Measurements from ENCODE around the gene CRNKL1. TPM values are rescaled to one million over a fixed set of nuclear protein-coding genes. Genes with fewer than 3 reads are reported as not detected.
"Not testable (repeated sequence)": the region's sequence is repeated elsewhere in the genome, so short reads cannot be mapped to it uniquely, and the experiment has no call there.

CRNKL1 gene
- polyA plus RNA-seq, 1 of the 3 experiments (the other 2 are of a cell fraction) = 7.6 TPM

GRCh38 chr20:20005342-20005741 lies 46.9 kb downstream of the CRNKL1 start:
- Histone ChIP-seq H3K27me3 (ENCODE audit: insufficient read depth) (no peaks in the 10 kb centered on the region), H3K36me3 (replicated peaks in 1 of 2; ENCODE audit: control insufficient read depth in 1 of 2, insufficient read depth in 2 of 2, low read length in 1 of 2) (peaks cover 0 to 3% of the 10 kb centered on the region in 2 experiments), H3K4me2 (no peak overlapping the region), H3K9ac (no peak overlapping the region), H3K79me2 (ENCODE audit: insufficient read depth) (0 out of 2 replicates have a peak, but pooled peaks cover 4% of the 10 kb centered on the region), H4K20me1 (ENCODE audit: insufficient read depth) (no peaks in the 10 kb centered on the region), H2AFZ (ENCODE audit: low read depth) (no peak overlapping the region), H3K27ac (ENCODE audit: low read depth in 2 of 2, low read length in 1 of 2) (no peak overlapping the region), H3F3A (replicated peaks; ENCODE audit: insufficient read depth) (peaks cover under 1% of the 10 kb centered on the region), H3K9me2 (no peaks in the 10 kb centered on the region), H3K9me3 (no peaks in the 10 kb centered on the region), H3K4me3 (ENCODE audit: low read depth in 2 of 2, low read length in 1 of 2) (no peak overlapping the region), H3K4me1 (ENCODE audit: control insufficient read depth in 1 of 2, insufficient read depth in 2 of 2, low read depth in 1 of 2, low read length in 1 of 2) (peaks cover 2 to 12% of the 10 kb centered on the region in 2 experiments; a peak in 2 of 4 replicates)
- no peak for TF ChIP-seq USF1 (IDR thresholded peaks at IDR 0.05; ENCODE audit: borderline replicate concordance, low read depth)
- no peak for TF ChIP-seq SMC3 (IDR thresholded peaks at IDR 0.05; ENCODE audit: low read depth, low read length)
- no peak for TF ChIP-seq MAX (IDR thresholded peaks at IDR 0.05; ENCODE audit: low read depth)
- no peak for TF ChIP-seq PBX3 (IDR thresholded peaks at IDR 0.05)
- TF ChIP-seq SIN3A (IDR thresholded peaks at IDR 0.05; ENCODE audit: borderline replicate concordance, low read depth, low read length) = no peak
- no peak for TF ChIP-seq MXI1 (IDR thresholded peaks at IDR 0.05; ENCODE audit: low read depth, low read length)
- TF ChIP-seq JUND (IDR thresholded peaks at IDR 0.05) = no peak
- no peak for TF ChIP-seq RXRA (IDR thresholded peaks at IDR 0.05; ENCODE audit: borderline replicate concordance, low read depth)
- TF ChIP-seq POLR2AphosphoS5 (IDR thresholded peaks at IDR 0.05; ENCODE audit: low read depth, low read length) = no peak
- TF ChIP-seq CHD2 (IDR thresholded peaks at IDR 0.05; ENCODE audit: low read length, partially characterized antibody) = no peak
- TF ChIP-seq EP300 (IDR thresholded peaks at IDR 0.05; ENCODE audit: borderline replicate concordance in 1 of 2, low read depth in 1 of 2, low read length in 1 of 2) = no peak
- no peak for TF ChIP-seq FOSL2 (IDR thresholded peaks at IDR 0.05; ENCODE audit: borderline replicate concordance, low read depth)
- TF ChIP-seq RAD21 (IDR thresholded peaks at IDR 0.05; ENCODE audit: low read length) = no peak
- TF ChIP-seq RCOR1 (IDR thresholded peaks at IDR 0.05; ENCODE audit: low read length) = no peak
- no peak for TF ChIP-seq MEF2A (IDR thresholded peaks at IDR 0.05; ENCODE audit: borderline replicate concordance, low read depth)
- TF ChIP-seq ELF1 (IDR thresholded peaks at IDR 0.05) = no peak
- TF ChIP-seq RFX5 (IDR thresholded peaks at IDR 0.05; ENCODE audit: low read length) = no peak
- TF ChIP-seq TEAD4 (IDR thresholded peaks at IDR 0.05; ENCODE audit: borderline replicate concordance, insufficient read depth) = no peak
- TF ChIP-seq IRF3 (IDR thresholded peaks at IDR 0.05; ENCODE audit: low read depth, low read length) = no peak
- no peak for TF ChIP-seq REST (IDR thresholded peaks at IDR 0.05; ENCODE audit: low read depth, low read length)
- ChIA-PET CTCF (interaction anchor here (1.0 to 1.3 kb wide), 3 partner anchors 10 to 11 kb away, joined by 3 read pairs; no protein-coding TSS in a partner anchor), POLR2A (no interaction called here)
- no peak for DNase-seq
- 93% methylated on average over 7 of the region's 7 CpGs for WGBS (ENCODE audit: low lambda C conversion rate)

GRCh38 chr20:20003955-20004322 lies 48.3 kb downstream of the CRNKL1 start:
- peaks cover 6 to 12% of the 10 kb centered on the region in 2 experiments; a peak in 2 of 4 replicates for H3K4me1 ChIP-seq (ENCODE audit: control insufficient read depth in 1 of 2, insufficient read depth in 2 of 2, low read depth in 1 of 2, low read length in 1 of 2)
- H3K27ac ChIP-seq (ENCODE audit: low read depth in 2 of 2, low read length in 1 of 2); H4K20me1 ChIP-seq (ENCODE audit: insufficient read depth); H3K9me2 ChIP-seq; DNase-seq; H3K4me3 ChIP-seq (ENCODE audit: low read depth in 2 of 2, low read length in 1 of 2); CTCF ChIA-PET; H3K79me2 ChIP-seq (ENCODE audit: insufficient read depth); H3K9ac ChIP-seq; H3F3A ChIP-seq (replicated peaks; ENCODE audit: insufficient read depth); POLR2A ChIA-PET; H3K4me2 ChIP-seq; H3K9me3 ChIP-seq; H3K27me3 ChIP-seq (ENCODE audit: insufficient read depth); H3K36me3 ChIP-seq (replicated peaks in 1 of 2; ENCODE audit: control insufficient read depth in 1 of 2, insufficient read depth in 2 of 2, low read length in 1 of 2); H2AFZ ChIP-seq (ENCODE audit: low read depth): not testable (repeated sequence)
- 96% methylated on average over 6 of the region's 6 CpGs for WGBS (ENCODE audit: low lambda C conversion rate)

All from SK-N-SH (cell line).